NB4 (cell line): ENCODE data around the gene TENM4.

Source experiments
- MYC ChIP-seq: IDR thresholded peaks from 2 replicates; pipeline ENCODE4 v1.6.1; 2011; ENCODE audit warnings: low read depth, low read length
- POLR2A ChIP-seq: IDR thresholded peaks from 2 replicates; pipeline ENCODE4 v1.6.1; 2011; ENCODE audit warnings: mild to moderate bottlenecking; ENCODE audit not compliant: insufficient read length; ENCODE audit errors: extremely low read depth
- TF ChIP-seq, protein P1 (sequence below): IDR thresholded peaks from one replicate; pipeline ENCODE4 v1.5.1; 2012; ENCODE audit warnings: low read depth, low read length
- TF ChIP-seq, protein P2 (sequence below): IDR thresholded peaks from 2 replicates; pipeline ENCODE4 v1.6.1; 2011; ENCODE audit warnings: low read depth, low read length

DNA sequence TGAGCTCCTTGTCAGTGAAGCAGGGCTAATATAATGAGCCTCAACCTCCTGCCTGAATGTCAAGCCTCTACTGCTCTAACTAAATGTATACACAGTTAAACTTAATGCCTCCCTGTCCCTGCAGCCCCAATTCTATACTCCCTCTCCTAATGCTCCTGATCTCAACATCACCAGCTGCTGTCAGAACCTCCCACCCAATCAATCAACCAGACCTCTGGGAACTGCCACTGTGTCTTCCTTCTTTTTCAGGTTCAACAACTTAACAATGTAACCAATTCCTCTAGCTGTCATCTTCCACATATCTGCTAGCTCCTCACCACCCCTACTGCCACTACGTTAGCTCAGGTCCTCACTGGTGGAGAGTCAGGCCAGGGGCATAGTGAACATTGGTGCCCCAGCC is 526.3 kb downstream of the TENM4 start:
- no peak for TF ChIP-seq POLR2A
- TF ChIP-seq, protein P1, sequence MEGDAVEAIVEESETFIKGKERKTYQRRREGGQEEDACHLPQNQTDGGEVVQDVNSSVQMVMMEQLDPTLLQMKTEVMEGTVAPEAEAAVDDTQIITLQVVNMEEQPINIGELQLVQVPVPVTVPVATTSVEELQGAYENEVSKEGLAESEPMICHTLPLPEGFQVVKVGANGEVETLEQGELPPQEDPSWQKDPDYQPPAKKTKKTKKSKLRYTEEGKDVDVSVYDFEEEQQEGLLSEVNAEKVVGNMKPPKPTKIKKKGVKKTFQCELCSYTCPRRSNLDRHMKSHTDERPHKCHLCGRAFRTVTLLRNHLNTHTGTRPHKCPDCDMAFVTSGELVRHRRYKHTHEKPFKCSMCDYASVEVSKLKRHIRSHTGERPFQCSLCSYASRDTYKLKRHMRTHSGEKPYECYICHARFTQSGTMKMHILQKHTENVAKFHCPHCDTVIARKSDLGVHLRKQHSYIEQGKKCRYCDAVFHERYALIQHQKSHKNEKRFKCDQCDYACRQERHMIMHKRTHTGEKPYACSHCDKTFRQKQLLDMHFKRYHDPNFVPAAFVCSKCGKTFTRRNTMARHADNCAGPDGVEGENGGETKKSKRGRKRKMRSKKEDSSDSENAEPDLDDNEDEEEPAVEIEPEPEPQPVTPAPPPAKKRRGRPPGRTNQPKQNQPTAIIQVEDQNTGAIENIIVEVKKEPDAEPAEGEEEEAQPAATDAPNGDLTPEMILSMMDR = no peak
- TF ChIP-seq MYC = no peak
- TF ChIP-seq, protein P2, sequence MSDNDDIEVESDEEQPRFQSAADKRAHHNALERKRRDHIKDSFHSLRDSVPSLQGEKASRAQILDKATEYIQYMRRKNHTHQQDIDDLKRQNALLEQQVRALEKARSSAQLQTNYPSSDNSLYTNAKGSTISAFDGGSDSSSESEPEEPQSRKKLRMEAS = no peak
